Activated naive CD8-positive, alpha-beta T cell treated with anti-CD3 and anti-CD28 coated beads for 36 hours (primary cell): ENCODE data around the gene ZSCAN5C. TPM values are rescaled to one million over a fixed set of nuclear protein-coding genes. Genes with fewer than 3 reads are reported as not detected.
"Not testable (repeated sequence)": the region's sequence is repeated elsewhere in the genome, so short reads cannot be mapped to it uniquely, and the experiment has no call there.

Experiments
- DNase-seq: peaks from one replicate; pipeline ENCODE4 v3.0.0; 2021
- H3K27ac Mint-ChIP-seq: one replicate; pipeline ENCODE4 v1.8.0; 2022; ENCODE audit warnings: mild to moderate bottlenecking, moderate library complexity, mixed read lengths
- H3K27me3 Mint-ChIP-seq: one replicate; pipeline ENCODE4 v1.8.0; 2022; ENCODE audit warnings: mild to moderate bottlenecking, mixed read lengths
- H3K36me3 Mint-ChIP-seq: one replicate; pipeline ENCODE4 v1.8.0; 2021; ENCODE audit warnings: mild to moderate bottlenecking, mixed read lengths
- H3K4me1 Mint-ChIP-seq: one replicate; pipeline ENCODE4 v1.8.0; 2021; ENCODE audit warnings: mixed read lengths
- H3K4me3 Mint-ChIP-seq: one replicate; pipeline ENCODE4 v1.8.0; 2022; ENCODE audit warnings: mild to moderate bottlenecking, moderate library complexity, mixed read lengths
- H3K9me3 Mint-ChIP-seq: one replicate; pipeline ENCODE4 v1.8.0; 2022; ENCODE audit warnings: mixed read lengths
- total RNA-seq, 2 experiments: library from RNA; stranded (reverse); gene quantifications; one replicate each; pipeline ENCODE4 v1.2.3, GENCODE V29; 2021

The ZSCAN5C gene
- total RNA-seq, 2 experiments from 2014 or later: not detected

- no peak overlapping the region for H3K27ac Mint-ChIP-seq
- H3K9me3 Mint-ChIP-seq: no peaks in the 10 kb centered on the region
- H3K27me3 Mint-ChIP-seq: peaks cover 6% of the 10 kb centered on the region
- no peak overlapping the region for H3K4me3 Mint-ChIP-seq
- H3K36me3 Mint-ChIP-seq: no peaks in the 10 kb centered on the region
- DNase-seq: no peak
- H3K4me1 Mint-ChIP-seq: peaks cover 2% of the 10 kb centered on the region
Observed at GRCh38 chr19:56174550-56174949, 27.5 kb upstream of the ZSCAN5C start.

GRCh38 chr19:56175861-56176307 lies 26.2 kb upstream of the ZSCAN5C start, which contains the start of gene GALP:
GALP (plus strand) TSS chr19:56176008; CDS start chr19:56177109, 1,101 bp downstream.
- not testable (repeated sequence) for H3K27ac Mint-ChIP-seq, H3K4me1 Mint-ChIP-seq, DNase-seq, H3K9me3 Mint-ChIP-seq, H3K27me3 Mint-ChIP-seq, H3K36me3 Mint-ChIP-seq, H3K4me3 Mint-ChIP-seq

GRCh38 chr19:56176310-56176709 lies 25.8 kb upstream of the ZSCAN5C start:
- not testable (repeated sequence) for H3K36me3 Mint-ChIP-seq, H3K27me3 Mint-ChIP-seq, H3K4me1 Mint-ChIP-seq, DNase-seq, H3K4me3 Mint-ChIP-seq, H3K27ac Mint-ChIP-seq, H3K9me3 Mint-ChIP-seq

- no peak overlapping the region for H3K27ac Mint-ChIP-seq
- no peak overlapping the region for H3K4me3 Mint-ChIP-seq
- no peaks in the 10 kb centered on the region for H3K36me3 Mint-ChIP-seq
- peaks cover under 1% of the 10 kb centered on the region for H3K4me1 Mint-ChIP-seq
- peaks cover 4% of the 10 kb centered on the region for H3K27me3 Mint-ChIP-seq
- no peaks in the 10 kb centered on the region for H3K9me3 Mint-ChIP-seq
- DNase-seq: no peak
Observed at GRCh38 chr19:56176881-56177280, 25.2 kb upstream of the ZSCAN5C start.

GRCh38 chr19:56177564-56178243 lies 24.4 kb upstream of the ZSCAN5C start:
- Mint-ChIP-seq H3K36me3 (no peaks in the 10 kb centered on the region), H3K27ac (no peak overlapping the region), H3K4me3 (no peak overlapping the region), H3K27me3 (no peaks in the 10 kb centered on the region), H3K4me1 (no peaks in the 10 kb centered on the region), H3K9me3 (no peaks in the 10 kb centered on the region)
- DNase-seq: no peak

- no peaks in the 10 kb centered on the region for H3K9me3 Mint-ChIP-seq
- peaks cover 13% of the 10 kb centered on the region for H3K27me3 Mint-ChIP-seq
- peaks cover 2% of the 10 kb centered on the region for H3K4me1 Mint-ChIP-seq
- DNase-seq: no peak
- no peaks in the 10 kb centered on the region for H3K36me3 Mint-ChIP-seq
- H3K27ac Mint-ChIP-seq: no peak overlapping the region
- H3K4me3 Mint-ChIP-seq: no peak overlapping the region
Observed at GRCh38 chr19:56189785-56190184, 12.3 kb upstream of the ZSCAN5C start.

GRCh38 chr19:56191115-56191514 lies 11.0 kb upstream of the ZSCAN5C start:
- Mint-ChIP-seq H3K9me3 (no peaks in the 10 kb centered on the region), H3K36me3 (no peaks in the 10 kb centered on the region), H3K4me1 (no peaks in the 10 kb centered on the region), H3K4me3 (no peak overlapping the region), H3K27ac (no peak overlapping the region), H3K27me3 (no peaks in the 10 kb centered on the region)
- no peak for DNase-seq

- Mint-ChIP-seq H3K27ac (no peak overlapping the region), H3K4me3 (no peak overlapping the region), H3K9me3 (no peaks in the 10 kb centered on the region), H3K36me3 (no peaks in the 10 kb centered on the region), H3K27me3 (no peaks in the 10 kb centered on the region), H3K4me1 (no peaks in the 10 kb centered on the region)
- DNase-seq: no peak
Observed at GRCh38 chr19:56191711-56192110, 10.4 kb upstream of the ZSCAN5C start.

- Mint-ChIP-seq H3K36me3 (no peaks in the 10 kb centered on the region), H3K9me3 (no peaks in the 10 kb centered on the region), H3K4me1 (no peaks in the 10 kb centered on the region), H3K27me3 (no peaks in the 10 kb centered on the region), H3K4me3 (no peak overlapping the region), H3K27ac (no peak overlapping the region)
- DNase-seq: no peak
Observed at GRCh38 chr19:56193981-56194640, 8.0 kb upstream of the ZSCAN5C start.

GRCh38 chr19:56197646-56198045 lies 4.4 kb upstream of the ZSCAN5C start, which contains the start of gene ZSCAN5B:
ZSCAN5B (minus strand) TSS chr19:56197783; CDS start chr19:56193052, 4,731 bp downstream.
- not testable (repeated sequence) for H3K9me3 Mint-ChIP-seq, DNase-seq, H3K4me1 Mint-ChIP-seq, H3K36me3 Mint-ChIP-seq, H3K4me3 Mint-ChIP-seq, H3K27me3 Mint-ChIP-seq, H3K27ac Mint-ChIP-seq

GRCh38 chr19:56199687-56200086 lies 2.4 kb upstream of the ZSCAN5C start:
- no peaks in the 10 kb centered on the region for H3K9me3 Mint-ChIP-seq
- no peaks in the 10 kb centered on the region for H3K4me1 Mint-ChIP-seq
- no peaks in the 10 kb centered on the region for H3K36me3 Mint-ChIP-seq
- H3K4me3 Mint-ChIP-seq: no peak overlapping the region
- no peak for DNase-seq
- H3K27me3 Mint-ChIP-seq: peaks cover 4% of the 10 kb centered on the region
- H3K27ac Mint-ChIP-seq: no peak overlapping the region

GRCh38 chr19:56207581-56207980 lies 5.5 kb downstream of the ZSCAN5C start:
- not testable (repeated sequence) for H3K36me3 Mint-ChIP-seq, H3K27ac Mint-ChIP-seq, H3K27me3 Mint-ChIP-seq, H3K4me3 Mint-ChIP-seq, H3K4me1 Mint-ChIP-seq, DNase-seq, H3K9me3 Mint-ChIP-seq

- Mint-ChIP-seq H3K4me3 (no peak overlapping the region), H3K36me3 (no peaks in the 10 kb centered on the region), H3K27me3 (peaks cover 8% of the 10 kb centered on the region), H3K9me3 (no peaks in the 10 kb centered on the region), H3K4me1 (no peaks in the 10 kb centered on the region), H3K27ac (no peak overlapping the region)
- no peak for DNase-seq
Observed at GRCh38 chr19:56209091-56209490, 7.0 kb downstream of the ZSCAN5C start.

- H3K4me1 Mint-ChIP-seq, H3K4me3 Mint-ChIP-seq: not testable (repeated sequence)
Observed at GRCh38 chr19:56210036-56210435, 8.0 kb downstream of the ZSCAN5C start.

GRCh38 chr19:56211718-56212117 lies 9.6 kb downstream of the ZSCAN5C start:
- peaks cover 35% of the 10 kb centered on the region for H3K27me3 Mint-ChIP-seq
- H3K4me1 Mint-ChIP-seq: no peaks in the 10 kb centered on the region
- H3K36me3 Mint-ChIP-seq: no peaks in the 10 kb centered on the region
- H3K27ac Mint-ChIP-seq: no peak overlapping the region
- no peak for DNase-seq
- no peak overlapping the region for H3K4me3 Mint-ChIP-seq
- no peaks in the 10 kb centered on the region for H3K9me3 Mint-ChIP-seq

More at GRCh38 chr19:56210036-56210435, 8.0 kb downstream of the ZSCAN5C start:
- not testable (repeated sequence) for DNase-seq, H3K27ac Mint-ChIP-seq, H3K36me3 Mint-ChIP-seq, H3K9me3 Mint-ChIP-seq
- peaks cover 18% of the 10 kb centered on the region for H3K27me3 Mint-ChIP-seq
